Calu3 (cell line): ENCODE measurements around the gene NUDT8. TPM values are rescaled to one million over a fixed set of nuclear protein-coding genes. Genes with fewer than 3 reads are reported as not detected.

ENCODE experiments used
- BruUV-seq: library from RNA; stranded (reverse); fragments of 400-500 nt; replicated peaks from 2 replicates; lab custom pipeline; 2021; lab: Mats Ljungman, UMichigan
- CTCF ChIA-PET: fragments of 300-600 bp; sonication (Branson Sonifier 250); formaldehyde crosslinking; loops from one replicate; lab custom pipeline; 2022; ENCODE audit warnings: antibody characterized with exemption; lab: Charles Lee
- DNase-seq: peaks from one replicate; pipeline ENCODE4 v3.0.0; 2022
- H3K27ac Mint-ChIP-seq: one replicate; pipeline ENCODE4 v1.8.0; 2022; ENCODE audit warnings: mixed read lengths; ENCODE audit not compliant: unreplicated experiment
- H3K27me3 Mint-ChIP-seq: one replicate; pipeline ENCODE4 v1.8.0; 2022; ENCODE audit warnings: mixed read lengths; ENCODE audit not compliant: unreplicated experiment
- H3K36me3 Mint-ChIP-seq: one replicate; pipeline ENCODE4 v1.8.0; 2022; ENCODE audit warnings: mild to moderate bottlenecking, moderate library complexity, mixed read lengths; ENCODE audit not compliant: insufficient read depth, unreplicated experiment
- H3K4me1 Mint-ChIP-seq: one replicate; pipeline ENCODE4 v1.8.0; 2022; ENCODE audit warnings: mild to moderate bottlenecking, low read depth, mixed read lengths; ENCODE audit not compliant: unreplicated experiment
- H3K4me3 Mint-ChIP-seq: one replicate; pipeline ENCODE4 v1.8.0; 2022; ENCODE audit warnings: mild to moderate bottlenecking, low read depth, moderate library complexity, mixed read lengths; ENCODE audit not compliant: unreplicated experiment
- H3K9me3 Mint-ChIP-seq: one replicate; pipeline ENCODE4 v1.8.0; 2022; ENCODE audit warnings: low read depth, mixed read lengths; ENCODE audit not compliant: unreplicated experiment
- intact Hi-C: fragments of 100-400 bp; cut with micrococcal nuclease; formaldehyde crosslinking; loops from one replicate; pipeline ENCODE4 v1.10.0; 2022; ENCODE audit not compliant: unreplicated experiment
- total RNA-seq: library from RNA; stranded (reverse); gene quantifications from 2 replicates; pipeline ENCODE4 v1.2.3, GENCODE V29; 2022
- TF ChIP-seq, protein P1 (sequence below): fragments of 200-600 bp; IDR thresholded peaks from one replicate; pipeline ENCODE4 v1.8.0; 2022; ENCODE audit warnings: antibody characterized with exemption; ENCODE audit not compliant: unreplicated experiment

NUDT8 gene
- total RNA-seq, 1 experiment from 2014 or later, result 9.7 TPM

DNA sequence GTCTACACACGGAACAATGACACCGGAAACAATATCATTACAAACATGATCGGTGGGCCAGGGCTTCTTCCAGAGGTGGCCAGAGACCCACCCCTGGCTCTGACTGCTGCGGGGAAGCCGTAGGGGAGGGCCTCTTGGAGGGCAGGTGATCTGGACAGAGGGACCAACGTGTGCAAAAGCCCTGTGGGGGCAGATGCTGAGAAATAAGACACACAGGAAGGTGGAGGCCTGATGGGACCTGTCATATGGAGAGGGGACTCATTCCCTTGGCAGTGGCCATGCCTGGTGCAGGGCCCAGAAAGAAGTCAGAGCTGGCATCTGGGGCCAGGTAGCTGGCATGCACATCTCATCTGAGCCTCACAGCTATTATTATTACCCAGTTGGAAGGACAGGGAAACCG is 43.6 kb upstream of the NUDT8 start:
- DNase-seq, result no peak
- intact Hi-C loops, result no loop called here
- CTCF ChIA-PET, result interaction anchor here (0.9 kb wide), 1 partner anchor 9 kb away, joined by 3 read pairs; no protein-coding TSS in a partner anchor

DNA sequence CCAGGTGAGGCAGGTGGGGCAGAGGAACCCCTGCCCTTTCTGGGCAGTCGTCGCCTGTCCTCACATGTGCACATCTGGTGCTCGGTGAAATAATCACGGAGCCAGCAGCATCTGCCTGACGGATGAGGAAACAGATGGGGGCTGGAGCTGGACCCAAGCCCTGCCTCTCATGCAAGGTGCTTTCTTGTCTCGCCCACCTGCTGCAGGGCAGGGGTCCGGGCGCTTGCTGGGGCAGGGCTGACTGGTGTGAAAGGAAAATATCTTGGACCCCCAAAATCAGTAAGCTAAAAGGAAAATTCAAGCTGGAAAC is 41.4 kb upstream of the NUDT8 start:
- TF ChIP-seq, protein P1, sequence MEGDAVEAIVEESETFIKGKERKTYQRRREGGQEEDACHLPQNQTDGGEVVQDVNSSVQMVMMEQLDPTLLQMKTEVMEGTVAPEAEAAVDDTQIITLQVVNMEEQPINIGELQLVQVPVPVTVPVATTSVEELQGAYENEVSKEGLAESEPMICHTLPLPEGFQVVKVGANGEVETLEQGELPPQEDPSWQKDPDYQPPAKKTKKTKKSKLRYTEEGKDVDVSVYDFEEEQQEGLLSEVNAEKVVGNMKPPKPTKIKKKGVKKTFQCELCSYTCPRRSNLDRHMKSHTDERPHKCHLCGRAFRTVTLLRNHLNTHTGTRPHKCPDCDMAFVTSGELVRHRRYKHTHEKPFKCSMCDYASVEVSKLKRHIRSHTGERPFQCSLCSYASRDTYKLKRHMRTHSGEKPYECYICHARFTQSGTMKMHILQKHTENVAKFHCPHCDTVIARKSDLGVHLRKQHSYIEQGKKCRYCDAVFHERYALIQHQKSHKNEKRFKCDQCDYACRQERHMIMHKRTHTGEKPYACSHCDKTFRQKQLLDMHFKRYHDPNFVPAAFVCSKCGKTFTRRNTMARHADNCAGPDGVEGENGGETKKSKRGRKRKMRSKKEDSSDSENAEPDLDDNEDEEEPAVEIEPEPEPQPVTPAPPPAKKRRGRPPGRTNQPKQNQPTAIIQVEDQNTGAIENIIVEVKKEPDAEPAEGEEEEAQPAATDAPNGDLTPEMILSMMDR, result no peak
- no peak for DNase-seq
- BruUV-seq, result no TSS peak
- no peak overlapping the region for H3K4me3 Mint-ChIP-seq
- no peaks in the 10 kb centered on the region for H3K9me3 Mint-ChIP-seq
- intact Hi-C loops, result no loop called here
- H3K27ac Mint-ChIP-seq, result no peak overlapping the region
- H3K36me3 Mint-ChIP-seq, result peaks cover 13% of the 10 kb centered on the region
- no peaks in the 10 kb centered on the region for H3K27me3 Mint-ChIP-seq
- CTCF ChIA-PET, result no interaction called here
- peaks cover 21% of the 10 kb centered on the region for H3K4me1 Mint-ChIP-seq

More for the DNA sequence above, 43.6 kb upstream of the NUDT8 start:
- no peaks in the 10 kb centered on the region for H3K9me3 Mint-ChIP-seq
- peaks cover 21% of the 10 kb centered on the region for H3K4me1 Mint-ChIP-seq
- no peak overlapping the region for H3K4me3 Mint-ChIP-seq
- H3K27me3 Mint-ChIP-seq, result no peaks in the 10 kb centered on the region
- TF ChIP-seq, protein P1, result no peak
- BruUV-seq, result no TSS peak
- H3K27ac Mint-ChIP-seq, result no peak overlapping the region
- peaks cover 13% of the 10 kb centered on the region for H3K36me3 Mint-ChIP-seq

DNA sequence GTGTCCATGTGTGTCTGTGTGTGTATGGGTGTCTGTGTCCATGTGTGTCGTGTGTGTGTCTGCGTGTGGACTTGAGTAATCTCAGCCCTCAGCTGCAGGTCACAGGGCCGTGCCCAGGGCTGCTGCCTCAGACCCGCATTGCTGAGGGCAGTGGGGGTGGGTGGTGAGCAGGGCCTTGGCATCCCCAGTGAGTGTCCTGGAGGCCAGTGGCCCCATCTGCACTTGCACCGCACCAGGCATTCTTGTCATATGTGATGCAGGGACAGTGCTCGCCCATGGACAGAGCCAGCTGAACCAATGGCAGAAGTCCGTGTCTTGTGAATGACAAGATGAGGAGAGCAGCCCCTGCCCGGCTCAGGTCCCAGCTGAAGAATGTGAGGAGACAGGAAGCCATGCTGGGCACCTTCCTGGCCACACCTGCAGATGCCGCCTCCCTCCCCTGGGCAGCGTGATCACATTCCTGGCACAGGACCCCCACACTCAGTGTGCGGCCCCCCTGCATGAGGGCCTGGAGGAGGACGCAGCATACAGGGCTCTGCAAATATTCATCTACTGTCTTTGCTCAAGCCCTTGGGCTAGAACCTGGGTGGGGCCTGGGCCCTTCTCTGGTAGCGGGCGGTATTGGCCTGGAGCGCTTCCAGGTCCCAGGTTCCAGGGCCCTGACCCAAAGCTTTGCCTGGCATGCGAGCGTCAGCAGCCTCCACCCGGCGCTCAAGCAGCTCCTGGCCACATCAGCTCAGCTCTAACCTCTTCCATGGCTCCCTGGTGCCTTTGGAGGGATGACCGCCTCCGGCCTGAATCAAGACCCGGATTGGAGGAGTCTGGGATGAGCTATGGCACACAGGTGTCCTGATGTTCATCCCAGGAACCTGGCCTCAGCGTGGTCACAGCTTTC is 40.8 kb upstream of the NUDT8 start:
- CTCF ChIA-PET, result no interaction called here
- intact Hi-C loops, result no loop called here
- no TSS peak for BruUV-seq
- Mint-ChIP-seq H3K27ac (no peak overlapping the region), H3K4me1 (peaks cover 21% of the 10 kb centered on the region), H3K9me3 (no peaks in the 10 kb centered on the region), H3K36me3 (peaks cover 13% of the 10 kb centered on the region), H3K27me3 (no peaks in the 10 kb centered on the region), H3K4me3 (no peak overlapping the region)
- no peak for DNase-seq
- TF ChIP-seq, protein P1, result no peak

DNA sequence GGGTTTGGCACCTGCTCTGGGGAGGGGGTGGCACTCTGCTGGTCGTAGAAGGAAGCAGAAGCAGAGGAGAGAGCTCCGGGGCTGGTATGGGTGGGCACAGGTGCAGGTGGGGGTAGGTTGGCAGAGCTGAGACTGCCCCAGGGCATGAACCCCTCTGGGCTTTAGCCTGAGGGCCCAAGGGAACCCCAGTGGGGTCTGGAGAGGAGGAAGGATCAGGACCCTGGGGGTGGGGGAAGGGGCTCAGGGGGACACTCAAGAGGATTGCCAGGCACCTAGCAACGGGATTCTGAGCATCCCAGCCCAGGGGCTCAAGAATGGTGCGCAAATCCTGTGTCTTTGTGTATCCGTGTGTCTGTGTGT is 38.4 kb upstream of the NUDT8 start:
- intact Hi-C loops, result no loop called here
- Mint-ChIP-seq H3K27me3 (no peaks in the 10 kb centered on the region), H3K4me1 (no peaks in the 10 kb centered on the region), H3K9me3 (no peaks in the 10 kb centered on the region), H3K4me3 (no peak overlapping the region), H3K27ac (no peak overlapping the region), H3K36me3 (no peaks in the 10 kb centered on the region)
- TF ChIP-seq, protein P1, result no peak
- no TSS peak for BruUV-seq
- CTCF ChIA-PET, result interaction anchor here (0.7 kb wide), 1 partner anchor 23 kb away, joined by 4 read pairs; no protein-coding TSS in a partner anchor
- DNase-seq, result no peak
